NCI-H146 treated with DMSO at 0.1 percent for 48 hours (cell line): ENCODE results near the gene NFIA.
"Not testable (repeated sequence)": the region's sequence is repeated elsewhere in the genome, so short reads cannot be mapped to it uniquely, and the experiment has no call there.

ENCODE experiments used
- DNase-seq: peaks from one replicate; lab custom pipeline; 2025; ENCODE audit not compliant: unreplicated experiment; lab: John Stamatoyannopoulos, UW

Gene NFIA

DNA sequence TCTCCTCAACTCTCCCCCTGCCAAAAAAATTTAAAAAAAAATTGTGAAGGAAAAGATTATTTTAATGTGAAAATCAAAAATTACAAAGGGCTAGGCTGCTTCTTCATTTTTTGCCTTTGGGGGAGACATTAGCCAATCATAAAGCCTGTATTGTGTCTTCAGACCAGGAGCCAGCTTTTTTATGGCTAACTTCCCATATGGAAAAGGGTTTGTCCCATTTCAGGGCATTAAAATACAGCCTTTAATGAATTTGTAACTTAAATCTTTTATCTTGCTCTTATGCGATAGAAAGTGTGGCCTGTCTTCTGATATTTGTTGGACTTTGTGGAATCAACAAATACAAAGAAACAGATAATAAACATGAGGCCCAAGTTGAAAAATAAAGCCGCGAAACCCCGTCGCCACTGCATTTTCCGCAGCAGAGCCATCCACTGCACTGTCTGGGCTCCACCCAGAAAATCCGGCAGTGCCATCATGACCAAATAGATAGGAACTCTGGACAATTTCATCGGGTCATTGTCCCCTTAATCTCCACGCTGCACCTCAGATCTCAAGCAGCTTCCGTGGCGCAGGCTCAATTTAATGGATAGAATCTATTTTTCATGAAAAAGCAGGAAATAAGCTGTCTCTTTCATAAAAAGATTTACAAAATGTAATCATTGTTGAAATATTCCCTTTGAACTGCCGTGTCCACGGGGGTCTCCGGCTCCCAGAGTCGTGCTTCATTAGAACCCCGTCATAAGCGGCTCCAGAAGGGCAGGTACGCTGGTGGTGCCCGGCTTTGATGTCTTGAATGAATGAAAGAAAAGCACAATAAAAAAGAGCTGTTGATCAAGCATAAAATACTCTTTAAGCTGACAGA, 365.0 kb downstream of the NFIA start:
- no peak for DNase-seq

DNA sequence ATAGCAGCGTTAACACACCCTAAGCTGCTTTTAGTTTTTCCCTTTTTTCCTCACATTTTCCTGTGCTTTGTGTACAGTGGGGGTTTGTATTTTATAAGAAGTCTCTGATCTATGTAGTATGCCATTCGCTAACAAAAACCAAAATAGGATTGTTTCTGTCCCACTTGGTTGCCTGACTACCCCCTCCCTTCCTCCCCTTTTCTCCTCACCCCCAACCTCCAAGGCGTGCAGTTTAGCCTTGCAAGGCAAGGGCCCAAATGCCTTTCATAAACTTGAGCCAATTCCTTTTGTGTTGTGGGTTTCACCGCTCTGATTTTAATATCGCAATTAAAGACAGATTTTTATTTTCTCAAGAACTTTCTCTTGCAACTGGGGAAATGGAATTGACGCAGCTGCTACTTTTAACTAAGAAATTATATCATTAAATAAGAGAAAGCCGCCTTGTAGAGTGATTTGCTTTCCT, 365.6 kb downstream of the NFIA start:
- DNase-seq: no peak

DNA sequence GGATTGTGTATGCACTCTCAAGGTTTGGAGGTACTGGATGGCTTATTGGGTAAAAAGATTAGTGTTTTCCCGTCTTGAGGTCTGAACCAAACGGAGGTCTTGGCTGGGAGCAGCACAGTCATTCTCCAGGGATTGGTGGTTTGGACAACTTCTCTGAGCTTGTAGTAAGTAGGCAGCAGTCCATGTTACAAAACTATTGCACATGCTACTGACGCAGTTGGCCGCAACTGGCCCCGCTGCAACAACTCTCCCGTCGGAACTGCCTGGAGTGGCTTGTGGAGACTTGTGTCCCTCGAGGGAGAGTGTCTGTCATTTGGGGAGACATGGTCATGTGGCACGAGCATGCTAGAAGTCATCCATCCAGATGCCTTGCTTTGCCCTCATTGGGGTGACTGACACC, 366.6 kb downstream of the NFIA start:
- DNase-seq: no peak

DNA sequence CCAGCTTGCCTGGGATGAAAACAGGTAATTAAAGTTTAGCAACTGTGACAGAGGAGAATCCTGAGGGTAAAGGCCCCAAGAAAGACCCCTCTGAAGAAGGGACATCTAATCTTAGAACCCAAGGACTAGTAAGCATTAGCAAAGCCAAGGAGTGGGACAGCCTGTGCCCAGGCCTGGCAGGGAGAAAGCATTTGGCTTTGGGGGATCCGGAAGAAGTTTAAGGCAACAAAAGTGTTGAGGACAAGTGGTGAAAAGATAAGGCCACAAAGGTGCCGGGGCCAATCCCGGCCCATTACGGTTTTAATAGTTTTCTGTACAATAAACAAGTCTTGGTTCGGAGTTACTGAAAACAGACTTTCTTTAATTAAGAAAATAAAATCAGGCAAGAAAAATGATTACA, 367.0 kb downstream of the NFIA start:
- no peak for DNase-seq

DNA sequence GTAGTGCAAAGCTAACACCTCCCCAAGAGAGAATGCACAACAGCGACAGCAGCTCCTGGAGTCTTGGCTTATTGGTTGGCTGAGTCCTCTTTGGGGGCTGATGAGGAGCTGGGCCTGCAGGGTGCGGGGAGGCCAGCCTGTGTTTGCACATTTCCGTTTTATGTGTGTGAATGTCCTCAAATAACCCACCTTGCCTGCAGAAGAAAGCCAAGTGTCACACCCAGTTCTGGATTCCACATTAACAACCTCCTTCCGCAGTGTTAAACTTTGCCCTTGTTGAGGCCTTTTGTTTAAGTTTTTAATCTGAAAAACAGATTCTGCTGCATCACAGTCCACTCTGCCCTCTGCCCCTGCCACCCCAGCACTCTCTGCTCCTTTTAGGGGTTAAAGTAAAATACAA, 368.1 kb downstream of the NFIA start:
- no peak for DNase-seq

DNA sequence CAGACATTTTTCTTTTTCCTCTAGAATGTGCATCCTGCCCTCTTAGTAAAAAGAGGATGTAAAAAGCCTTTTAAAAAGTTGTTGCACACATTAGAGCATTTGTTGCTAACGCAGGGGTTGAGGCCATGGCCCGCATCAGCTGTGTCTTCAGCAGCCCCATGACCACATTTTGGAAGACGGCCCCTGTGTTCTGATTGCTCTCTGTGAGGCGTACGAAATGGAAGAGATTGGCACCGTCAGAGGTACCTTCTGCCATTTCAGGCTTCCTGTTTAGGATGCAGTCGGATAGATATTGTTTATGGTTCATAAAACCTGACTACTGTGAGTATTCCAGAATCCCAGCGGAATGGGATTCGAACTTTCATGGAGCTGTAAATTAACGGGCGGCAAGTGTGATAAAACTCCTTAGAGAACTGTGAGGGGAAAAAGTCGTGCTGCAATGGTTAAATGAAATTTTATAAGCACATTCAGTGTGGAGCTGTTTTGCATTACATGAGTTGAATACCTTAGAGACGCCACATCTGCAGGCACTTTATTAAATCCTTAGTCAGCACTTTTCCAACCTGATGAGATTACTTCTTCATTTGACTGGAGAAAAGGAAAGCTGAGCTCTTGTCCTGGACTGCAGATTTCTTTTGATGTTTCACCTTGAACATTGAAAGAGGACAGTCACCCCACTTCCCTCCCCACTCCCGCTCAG, 368.7 kb downstream of the NFIA start:
- no peak for DNase-seq

DNA sequence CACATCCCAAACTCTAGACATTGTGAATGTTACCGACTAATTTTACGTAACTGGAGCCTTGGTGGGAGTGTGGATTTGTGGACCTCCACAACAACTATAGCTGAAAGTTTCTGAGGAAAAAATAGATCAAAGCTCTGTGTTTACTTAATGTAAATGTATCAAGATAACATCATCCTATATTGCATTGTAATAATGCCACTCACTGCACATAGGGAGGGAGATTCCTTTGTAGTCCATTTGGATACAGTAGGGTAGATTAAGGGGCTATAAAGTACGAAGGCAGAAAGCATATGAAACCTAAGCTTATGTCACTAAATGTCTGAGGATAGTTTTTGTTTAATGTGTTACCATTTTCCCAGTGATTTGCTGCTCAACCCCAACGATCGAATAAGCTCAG, 369.2 kb downstream of the NFIA start:
- DNase-seq: no peak

DNA sequence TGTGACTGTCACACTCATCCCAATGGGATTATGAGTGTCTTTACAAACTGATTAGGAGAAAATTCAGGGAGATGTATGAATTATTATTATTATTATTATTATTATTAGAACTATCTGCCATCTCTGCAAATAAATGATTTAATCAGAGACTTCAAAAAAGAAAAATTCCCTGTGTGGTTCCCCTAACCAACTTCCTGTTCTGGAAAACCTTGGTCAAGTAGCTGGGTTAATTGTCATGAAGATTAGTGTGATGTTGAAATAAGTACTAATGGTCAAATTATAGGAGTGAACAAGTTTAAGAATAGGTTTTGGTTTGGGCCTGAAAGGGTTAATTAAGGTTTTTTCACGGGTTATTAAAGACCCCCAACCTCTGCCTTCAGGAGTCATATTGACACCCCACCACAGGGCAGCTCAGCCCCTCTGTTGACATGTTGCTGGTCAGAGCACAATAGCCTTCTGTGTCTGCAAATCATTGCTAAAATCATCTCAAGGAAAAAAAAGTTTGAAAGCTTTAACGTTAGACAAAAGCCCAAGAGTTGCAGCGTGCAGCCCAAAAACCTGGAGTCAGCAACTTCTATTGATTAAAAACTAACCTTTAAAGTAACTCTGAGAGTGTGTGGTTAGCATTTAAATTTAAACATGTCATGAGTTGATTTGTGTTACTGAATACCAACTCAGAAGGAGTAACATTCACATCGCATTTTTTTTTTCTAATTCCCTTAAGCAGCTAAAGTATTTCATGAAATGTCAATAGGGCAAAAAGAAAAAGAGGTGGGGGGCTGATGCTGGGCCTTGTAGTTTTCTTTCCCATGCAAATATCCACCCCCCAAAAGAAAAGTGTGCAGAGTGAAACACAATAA, 370.0 kb downstream of the NFIA start:
- DNase-seq: no peak

DNA sequence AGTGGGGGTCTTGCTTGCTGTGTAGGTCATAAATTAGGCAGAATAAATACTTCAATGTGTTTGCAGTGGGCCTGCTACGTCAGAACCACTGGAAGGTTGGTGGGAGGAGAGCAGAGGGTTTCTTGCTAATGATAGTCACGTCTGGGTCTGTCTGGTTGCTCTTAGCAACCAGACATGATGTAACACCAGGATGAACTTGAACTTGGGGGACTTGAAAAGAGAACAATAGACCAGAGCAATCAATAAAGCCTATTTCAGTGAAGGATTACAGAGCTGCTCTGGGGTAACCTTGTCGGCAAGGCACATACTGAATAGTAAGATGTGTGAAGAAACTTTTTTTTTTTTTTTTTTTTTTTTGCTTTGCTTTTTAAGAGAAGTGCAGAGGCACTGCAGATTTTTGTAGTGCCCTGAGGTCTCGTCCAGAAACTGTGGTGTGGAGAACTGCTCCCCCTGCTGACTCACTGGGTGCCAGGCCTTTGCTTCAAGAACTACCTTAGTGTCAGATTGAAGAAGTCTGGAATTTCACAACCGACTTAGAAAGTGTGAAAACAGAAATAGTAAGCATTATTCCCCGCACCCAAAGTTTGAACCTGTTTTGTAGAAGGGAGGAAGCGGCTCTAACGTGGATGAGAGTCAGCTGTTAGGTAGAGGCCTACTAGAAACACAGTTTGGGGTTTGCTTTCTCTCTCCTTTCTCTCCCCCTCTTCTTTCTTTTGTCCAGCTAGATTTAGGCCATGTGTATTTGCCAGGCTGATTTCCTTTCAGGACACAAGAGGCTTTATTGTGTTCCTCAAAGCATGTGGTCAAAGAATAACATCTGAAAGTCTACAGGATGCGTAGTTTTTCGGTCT, 371.0 kb downstream of the NFIA start:
- peak; percentile 24 for DNase-seq

DNA sequence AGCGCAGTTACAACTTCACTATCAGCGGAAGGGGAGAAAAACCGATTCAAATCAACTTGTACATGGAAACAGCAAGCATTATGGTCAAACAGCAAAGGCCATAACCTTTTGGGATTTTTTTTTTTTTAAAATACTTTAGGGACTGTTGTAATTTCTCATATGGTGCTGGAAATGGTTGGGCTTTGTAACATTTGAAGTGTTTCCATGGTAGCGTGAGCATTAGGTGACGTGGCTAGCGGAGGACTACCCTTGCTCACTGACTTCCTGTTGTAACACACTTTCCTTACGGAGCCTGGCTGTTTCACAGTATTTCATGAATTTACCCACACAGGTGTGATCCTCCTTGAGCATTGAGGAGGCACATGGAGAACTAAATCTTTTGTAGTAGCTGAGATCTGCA, 373.0 kb downstream of the NFIA start:
- DNase-seq: no peak

DNA sequence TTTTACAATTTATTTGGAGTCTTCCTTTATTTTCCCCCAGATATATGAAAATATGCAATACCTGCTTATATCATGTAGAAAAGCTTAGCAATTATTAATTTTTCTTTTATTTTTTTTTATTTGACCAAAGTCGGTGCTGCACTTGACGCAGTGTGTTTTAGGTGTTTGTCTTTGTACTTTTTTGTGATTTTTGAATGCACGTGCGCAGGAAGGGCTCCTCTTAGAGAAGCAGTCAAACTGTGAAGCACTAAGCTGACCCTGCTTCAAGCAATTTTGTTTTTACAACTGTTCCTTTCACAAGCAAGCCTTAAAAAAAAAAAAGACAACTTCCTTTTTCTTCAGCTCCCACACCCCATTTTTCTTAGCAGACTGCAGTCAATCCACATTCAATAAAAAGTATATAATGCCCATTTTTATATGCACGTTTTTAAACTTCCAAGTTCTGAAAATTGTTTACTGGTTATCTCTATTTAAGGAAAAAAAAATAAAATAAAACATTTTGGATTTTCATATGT, 375.2 kb downstream of the NFIA start:
- DNase-seq: no peak

DNA sequence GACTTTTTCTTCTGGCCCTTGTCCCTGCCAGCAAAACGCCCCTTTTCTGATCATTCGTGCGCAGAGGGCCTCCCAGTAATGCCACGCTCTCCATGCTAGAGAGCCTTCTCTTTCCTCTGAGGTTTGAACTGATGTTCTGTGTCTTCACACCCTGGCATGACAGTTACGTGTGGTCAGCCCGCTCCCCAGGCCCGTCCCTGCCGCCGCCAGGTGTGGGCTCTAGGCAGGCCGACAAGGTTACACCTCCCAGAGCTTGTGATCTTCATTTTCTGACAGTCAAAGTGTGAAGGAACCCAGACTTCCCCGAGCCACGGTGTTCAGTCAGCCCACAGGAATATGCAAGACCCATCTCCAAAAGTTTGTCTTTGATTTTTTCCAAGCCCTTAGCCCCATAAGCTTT, 377.0 kb downstream of the NFIA start:
- no peak for DNase-seq

DNA sequence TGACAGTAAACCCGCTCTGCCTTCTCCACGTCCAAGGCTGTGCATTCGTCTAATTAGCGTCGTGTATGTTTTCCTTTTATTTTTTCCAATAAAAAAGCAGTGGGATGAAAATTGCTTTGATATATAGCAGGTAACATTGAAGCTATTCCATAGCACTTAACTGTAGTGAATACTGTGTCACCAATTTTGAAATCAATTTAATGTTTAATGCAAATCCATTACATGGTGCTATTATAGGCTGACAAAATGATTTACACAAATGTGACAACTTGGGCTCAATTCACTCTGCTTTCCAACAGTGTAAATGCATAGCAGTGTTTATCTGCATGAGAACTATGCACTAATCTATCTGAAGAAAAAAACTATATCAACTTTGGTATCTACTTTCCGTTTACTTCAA, 377.8 kb downstream of the NFIA start:
- no peak for DNase-seq

DNA sequence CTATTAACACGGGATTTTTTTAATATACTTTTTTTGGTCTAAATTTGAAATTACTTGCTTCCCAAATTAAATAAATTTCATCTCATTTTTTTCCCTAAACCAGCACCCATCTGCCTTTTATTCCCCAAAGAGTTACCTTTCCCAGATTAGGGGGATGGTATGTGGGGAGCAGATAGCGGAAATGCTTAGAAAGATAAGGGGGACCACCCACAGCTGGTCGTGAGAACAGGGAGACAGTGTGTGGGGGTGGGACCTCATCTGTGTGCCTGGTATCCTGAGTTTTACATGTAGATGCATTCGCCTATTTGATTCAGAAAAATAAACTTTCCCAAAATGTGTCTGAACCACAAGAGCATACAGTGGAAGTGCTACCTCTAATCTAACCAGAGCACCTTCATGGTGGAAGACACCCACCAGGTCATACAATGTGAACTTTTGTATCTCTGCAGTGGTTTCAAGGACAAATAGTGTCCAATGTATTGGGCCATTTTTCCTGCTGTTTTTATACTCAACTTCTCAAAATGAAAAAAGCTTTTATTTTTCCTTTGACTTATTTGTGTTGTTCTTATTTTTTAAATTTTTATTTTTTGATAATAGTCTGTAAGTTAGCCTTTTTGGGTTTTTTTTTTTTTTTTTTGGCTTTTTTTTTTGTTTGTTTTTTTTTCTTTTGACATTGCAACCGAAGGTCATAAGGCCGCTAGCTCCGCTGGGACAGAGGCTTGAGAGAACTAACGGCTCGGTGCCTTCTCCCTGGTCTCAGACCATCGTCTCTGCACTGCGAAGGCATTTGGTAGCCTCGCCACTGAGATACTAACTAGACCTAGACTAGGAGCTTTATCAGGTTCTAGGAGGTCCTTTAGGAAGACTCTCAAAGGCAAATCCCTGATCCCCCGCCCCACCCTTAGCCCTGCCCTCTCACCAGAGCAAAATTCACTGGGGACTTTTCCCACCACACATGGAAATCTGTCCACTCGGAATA, 379.3 kb downstream of the NFIA start:
- no peak for DNase-seq

DNA sequence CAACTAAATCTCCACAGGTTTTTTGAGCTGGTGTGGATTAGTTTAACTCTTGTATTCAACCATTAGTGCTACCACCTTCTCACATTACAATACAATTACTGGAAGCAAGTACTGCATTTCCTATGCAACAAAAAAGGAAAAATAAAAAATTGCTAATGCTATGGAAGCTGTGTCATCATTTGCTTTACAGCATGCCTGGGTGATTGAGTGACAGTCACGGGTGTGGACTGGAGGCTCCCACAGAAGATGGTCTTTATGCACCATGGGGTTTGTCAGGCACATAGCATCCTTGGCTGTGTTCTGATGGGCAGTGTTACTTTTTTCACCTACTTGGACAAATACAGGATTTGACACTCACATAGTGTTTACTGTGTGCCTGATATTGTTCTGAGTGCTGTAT, 380.3 kb downstream of the NFIA start:
- DNase-seq: no peak

DNA sequence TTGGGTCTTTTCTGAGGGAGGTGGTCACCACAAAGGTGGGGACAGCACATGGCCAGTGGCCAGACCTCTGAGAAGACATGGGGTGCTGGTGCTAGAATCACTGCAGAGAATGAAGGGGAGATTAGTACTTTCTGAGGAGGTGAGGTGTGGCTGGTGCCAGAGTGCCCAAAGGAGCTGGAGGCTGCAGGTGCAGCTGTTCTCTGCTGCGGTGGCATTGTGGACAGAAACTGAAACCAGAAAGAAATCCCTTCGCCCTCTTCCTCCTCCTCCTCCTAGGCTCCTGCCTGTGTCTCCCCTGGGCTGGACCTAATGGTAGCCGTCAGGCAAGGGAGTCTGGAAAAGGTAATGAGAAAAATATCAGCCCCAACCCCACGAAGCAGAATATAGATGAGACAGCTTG, 380.9 kb downstream of the NFIA start:
- DNase-seq: no peak

DNA sequence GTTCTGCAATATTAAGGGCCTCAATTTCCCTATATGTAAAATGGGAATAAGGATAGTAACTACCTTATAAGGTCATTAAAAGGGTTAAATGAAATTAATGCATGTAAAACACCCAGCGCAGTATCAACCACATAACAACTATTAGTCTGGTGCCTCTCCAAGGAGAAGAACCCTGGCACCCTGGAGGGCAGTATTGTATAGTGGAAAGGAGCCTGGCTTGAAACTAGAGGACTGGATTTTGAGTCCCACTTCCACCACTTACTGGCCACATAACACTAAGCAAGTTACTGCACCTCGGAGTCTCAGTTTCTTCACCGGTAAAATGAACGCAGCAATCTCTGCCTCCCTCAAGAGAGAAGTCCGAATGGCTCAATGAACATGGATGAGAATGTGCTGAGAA, 385.5 kb downstream of the NFIA start:
- not testable (repeated sequence) for DNase-seq

DNA sequence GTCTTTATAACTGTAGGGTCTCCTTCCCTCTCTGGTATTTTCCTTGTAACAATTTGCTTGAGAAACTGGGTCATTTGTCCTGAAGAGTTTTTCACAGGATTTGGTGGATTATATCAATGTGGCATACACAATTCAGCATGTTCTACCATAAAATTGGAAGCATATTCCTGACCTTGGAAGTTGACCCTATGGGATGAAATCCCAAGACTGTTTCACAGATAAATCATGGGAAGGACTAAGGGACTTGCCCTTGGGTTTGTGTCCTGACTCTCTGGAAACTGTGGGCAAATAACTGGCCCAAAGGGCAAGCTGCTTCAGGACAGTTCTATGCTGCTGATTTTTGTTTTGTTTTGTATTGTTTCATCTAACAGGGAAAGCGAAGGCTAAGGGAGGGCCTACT, 387.0 kb downstream of the NFIA start:
- no peak for DNase-seq

DNA sequence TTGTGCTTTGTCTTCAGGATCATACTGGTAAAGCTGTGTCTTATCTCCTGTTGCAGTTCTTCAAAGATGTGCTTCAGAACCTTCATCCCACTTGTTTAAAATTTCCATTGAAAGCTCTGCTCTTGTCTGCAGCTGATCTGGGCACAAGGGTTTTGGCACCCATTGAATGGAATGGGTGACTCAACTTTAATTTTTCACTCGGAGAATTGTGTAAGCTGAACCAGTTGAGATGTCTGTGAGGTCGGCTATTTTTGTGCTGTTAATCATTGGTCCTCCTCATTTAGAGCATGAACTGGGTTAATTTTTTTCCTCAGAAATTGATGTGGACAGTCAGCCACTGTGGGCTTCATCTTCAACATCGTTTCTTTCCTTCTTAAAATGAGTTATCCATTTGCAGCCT, 390.5 kb downstream of the NFIA start:
- DNase-seq: no peak
